ENCODE results near the gene WIZ. TPM values are rescaled to one million over a fixed set of nuclear protein-coding genes. Genes with fewer than 3 reads are reported as not detected.

Gene WIZ
- total and polyA plus RNA-seq, 9 of the 15 experiments (the other 6 are each of a cell fraction or from before 2014, with no cell fraction given) = 0.06 to 37.5 (median 4.8) TPM

GRCh38 chr19:15445807-15446376 is 3.9 kb downstream of the WIZ start:
- intact Hi-C loops (cut with micrococcal nuclease) = no loop called here
- ATAC-seq = no peak
- no peak for DNase-seq (ENCODE audit: extremely low read depth in 1 of 4, low spot score in 3 of 4)
- 0% methylated on average over 2 of the region's 7 CpGs for WGBS (ENCODE audit: insufficient coverage, low coverage, missing lambda C conversion rate)
- ChIA-PET POLR2A (interaction anchor here (1.0 kb wide), 1 partner anchor 9 kb away, joined by 3 read pairs; no protein-coding TSS in a partner anchor), CTCF (ENCODE audit: low intra/inter-chr PET ratio) (no interaction called here)
- H3K9me1 ChIP-seq (ENCODE audit: control insufficient read depth, insufficient read depth, low read length) = no peaks in the 10 kb centered on the region
- no peaks in the 10 kb centered on the region for H3K36me3 ChIP-seq (ENCODE audit: control insufficient read depth, insufficient read depth, low read length)
- BruUV-seq (replicated peaks) = no TSS peak
- no peaks in the 10 kb centered on the region for H3K9me3 ChIP-seq (replicated peaks; ENCODE audit: control insufficient read depth, insufficient read depth, low read depth, low read length)
- no peak overlapping the region for H3K9ac ChIP-seq (ENCODE audit: insufficient read depth in 1 of 2, low read depth in 2 of 2, low read length in 2 of 2)
- no peak for FAIRE-seq
- H2AFZ ChIP-seq (ENCODE audit: low read depth, low read length) = no peak overlapping the region
- no peak overlapping the region for H3K4me3 ChIP-seq
- in situ Hi-C loops (cut with MboI) = no loop called here
- H4K20me1 ChIP-seq (replicated peaks; ENCODE audit: control insufficient read depth, insufficient read depth, low read length) = no peaks in the 10 kb centered on the region; the same call in 1 of the 2 replicates
- H3K4me2 ChIP-seq (ENCODE audit: insufficient read depth, low read length) = no peak overlapping the region
- peaks cover 5 to 47% of the 10 kb centered on the region in 2 experiments; a peak in 3 of 5 replicates for H3K27me3 ChIP-seq (ENCODE audit: control insufficient read depth in 2 of 2, insufficient read depth in 2 of 2, low read length in 2 of 2)
- no peak overlapping the region for H3K27ac ChIP-seq (ENCODE audit: extremely low read depth, low read depth, low read length)
- no peaks in the 10 kb centered on the region for H3K79me2 ChIP-seq (ENCODE audit: control insufficient read depth, insufficient read depth, low read length)
- peaks cover 14 to 27% of the 10 kb centered on the region in 2 experiments for H3K4me1 ChIP-seq (replicated peaks in 1 of 2; ENCODE audit: control insufficient read depth in 2 of 2, insufficient read depth in 2 of 2, low read length in 2 of 2)
- TF ChIP-seq SMARCB1 (IDR thresholded peaks at IDR 0.05; ENCODE audit: insufficient read length, low read depth) (no peak), ZFP30 (CRISPR knock-in tag; IDR thresholded peaks at IDR 0.05; ENCODE audit: borderline replicate concordance) (no peak), ZNF551 (CRISPR knock-in tag; IDR thresholded peaks at IDR 0.05) (no peak), ZNF143 (CRISPR knock-in tag; IDR thresholded peaks at IDR 0.05) (no peak), ARID3B (CRISPR knock-in tag; IDR thresholded peaks at IDR 0.05; ENCODE audit: borderline replicate concordance) (no peak), PHF21A (IDR thresholded peaks at IDR 0.05; ENCODE audit: borderline replicate concordance, low read depth) (no peak), RBM17 (IDR thresholded peaks at IDR 0.05; ENCODE audit: borderline replicate concordance, low read depth, low read length) (no peak), ARID1B (IDR thresholded peaks at IDR 0.05) (no peak), XRCC4 (IDR thresholded peaks at IDR 0.05; ENCODE audit: extremely low read depth, insufficient read depth, insufficient read length) (no peak), ZBTB49 (CRISPR knock-in tag; IDR thresholded peaks at IDR 0.05; ENCODE audit: borderline replicate concordance) (no peak), MBD1 (CRISPR knock-in tag; IDR thresholded peaks at IDR 0.05) (no peak), KHSRP (IDR thresholded peaks at IDR 0.05) (no peak), ZBTB11 (CRISPR knock-in tag; IDR thresholded peaks at IDR 0.05) (no peak)

Measured in K562 (cell line).